Measurements from ENCODE around the gene TAF5L. TPM values are rescaled to one million over a fixed set of nuclear protein-coding genes. Genes with fewer than 3 reads are reported as not detected.

Gene TAF5L
- total and polyA plus RNA-seq, 2 of the 13 experiments (the other 11 are each of a cell fraction or from before 2014, with no cell fraction given), result 10.8 to 18.2 TPM

GRCh38 chr1:229558460-229559335 lies 67.2 kb downstream of the TAF5L start, which contains the start of gene ABCB10 (continued):
- TF ChIP-seq PRMT3 (CRISPR knock-in tag; IDR thresholded peaks at IDR 0.05; ENCODE audit: borderline replicate concordance, low read depth), result peak; percentile 44; the same call in 1 of the 2 replicates
- TF ChIP-seq ZBTB10 (CRISPR knock-in tag; IDR thresholded peaks at IDR 0.05; ENCODE audit: borderline replicate concordance), result peak; percentile 87
- TF ChIP-seq IKZF4 (CRISPR knock-in tag; IDR thresholded peaks at IDR 0.05; ENCODE audit: borderline replicate concordance, low read depth, not compliant biosample characterization), result no peak
- peak; percentile 65; the same call in 1 of the 2 replicates for TF ChIP-seq ZSCAN9 (CRISPR knock-in tag; IDR thresholded peaks at IDR 0.05; ENCODE audit: borderline replicate concordance)
- peak; percentile 48; the same call in 1 of the 2 replicates for TF ChIP-seq ZNF629 (CRISPR knock-in tag; conservative IDR thresholded peaks at IDR 0.05)
- TF ChIP-seq ZNF3 (CRISPR knock-in tag; IDR thresholded peaks at IDR 0.05), result no peak
- TF ChIP-seq DMAP1 (CRISPR knock-in tag; IDR thresholded peaks at IDR 0.05), result 0 out of 2 replicates have a peak, but pooled peaks have one; percentile 22
- peak; percentile 50; the same call in 1 of the 2 replicates for TF ChIP-seq TAF1 (CRISPR knock-in tag; IDR thresholded peaks at IDR 0.05)
- peak; percentile 65; the same call in 1 of the 2 replicates for TF ChIP-seq ZNF280D (CRISPR knock-in tag; IDR thresholded peaks at IDR 0.05)
- peak; percentile 70; the same call in 1 of the 2 replicates for TF ChIP-seq KLF6 (CRISPR knock-in tag; IDR thresholded peaks at IDR 0.05)
- TF ChIP-seq ZNF710 (CRISPR knock-in tag; IDR thresholded peaks at IDR 0.05; ENCODE audit: borderline replicate concordance), result peak; percentile 61; the same call in 1 of the 2 replicates
- TF ChIP-seq TSC22D2 (CRISPR knock-in tag; IDR thresholded peaks at IDR 0.05; ENCODE audit: borderline replicate concordance), result peak; percentile 84; the same call in 1 of the 2 replicates
- TF ChIP-seq NR0B2 (CRISPR knock-in tag; IDR thresholded peaks at IDR 0.05), result peak; percentile 84
- TF ChIP-seq FLYWCH1 (CRISPR knock-in tag; IDR thresholded peaks at IDR 0.05), result no peak
